Astrocyte of the hippocampus (primary cell): Measurements from ENCODE around the gene SERPINF2.
"Not testable (repeated sequence)": the region's sequence is repeated elsewhere in the genome, so short reads cannot be mapped to it uniquely, and the experiment has no call there.

Experiments used
- DNase-seq: peaks from one replicate; pipeline ENCODE4 v3.0.0; 2011; ENCODE audit warnings: low read depth, low spot score

The SERPINF2 gene

DNA sequence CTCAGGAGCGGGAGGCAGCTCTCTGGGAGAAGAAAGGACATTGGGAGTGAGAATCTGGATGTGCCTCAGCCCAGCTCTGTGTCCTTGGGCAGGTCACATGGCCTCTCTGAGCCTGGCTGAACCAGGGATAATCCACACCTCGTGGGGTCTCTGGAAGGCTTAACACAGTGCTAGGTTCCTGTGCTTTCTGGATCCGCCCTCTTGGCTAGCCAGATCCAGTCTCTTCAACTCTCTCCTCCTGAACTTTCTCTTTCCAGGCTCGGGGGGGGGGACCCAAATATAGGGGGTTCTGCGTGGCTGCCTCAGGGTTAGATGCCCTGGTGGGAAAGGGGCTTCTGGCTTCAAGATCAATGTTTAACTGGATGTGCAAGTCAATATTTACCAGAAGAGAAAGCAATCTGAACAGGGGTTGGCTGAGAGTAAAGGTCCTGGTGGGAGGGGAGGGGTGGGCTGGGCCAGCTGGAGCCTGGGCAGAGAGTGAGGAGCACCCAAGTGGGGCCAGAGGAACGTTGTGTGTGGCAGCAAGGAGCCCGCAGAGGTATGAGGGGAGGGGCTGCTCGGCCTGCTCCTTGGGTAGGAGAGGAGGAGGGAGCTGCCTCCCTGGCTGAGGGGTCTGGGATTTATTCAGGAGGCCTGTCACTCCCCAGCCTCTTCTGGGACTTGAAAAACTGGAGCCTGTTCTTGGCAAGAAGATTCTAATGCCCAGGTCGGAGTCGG, at the start of gene SERPINF2:
TSS of gene SERPINF2 (plus strand) at position 501 of the 717 bp plus-strand sequence. CDS start 2,125 bp downstream, outside the sequence.
- DNase-seq: no peak

DNA sequence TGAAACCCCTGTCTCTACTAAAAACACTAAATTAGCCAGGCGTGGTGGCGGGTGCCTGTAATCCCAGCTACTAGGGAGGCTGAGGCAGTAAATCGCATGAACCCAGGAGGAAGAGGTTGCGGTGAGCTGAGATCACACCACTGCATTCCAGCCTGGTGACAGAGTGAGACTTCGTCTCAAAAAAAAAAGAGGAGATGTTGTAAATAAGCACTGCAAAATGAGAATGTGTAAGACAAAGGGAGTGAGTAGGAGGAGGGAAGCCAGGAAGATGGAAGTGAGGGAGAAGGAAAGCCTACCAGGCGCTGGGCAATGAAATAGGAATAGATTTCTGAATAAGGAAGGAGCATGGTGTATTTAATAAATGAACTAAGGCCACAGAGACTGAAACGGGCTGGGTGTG, 49.3 kb upstream of the SERPINF2 start:
- no peak for DNase-seq

- no peak for DNase-seq
These were observed 47.3 kb upstream of the SERPINF2 start for GRCh38 chr17:1695365-1695764.

GRCh38 chr17:1697681-1698080, 45.0 kb upstream of the SERPINF2 start:
- no peak for DNase-seq

DNA sequence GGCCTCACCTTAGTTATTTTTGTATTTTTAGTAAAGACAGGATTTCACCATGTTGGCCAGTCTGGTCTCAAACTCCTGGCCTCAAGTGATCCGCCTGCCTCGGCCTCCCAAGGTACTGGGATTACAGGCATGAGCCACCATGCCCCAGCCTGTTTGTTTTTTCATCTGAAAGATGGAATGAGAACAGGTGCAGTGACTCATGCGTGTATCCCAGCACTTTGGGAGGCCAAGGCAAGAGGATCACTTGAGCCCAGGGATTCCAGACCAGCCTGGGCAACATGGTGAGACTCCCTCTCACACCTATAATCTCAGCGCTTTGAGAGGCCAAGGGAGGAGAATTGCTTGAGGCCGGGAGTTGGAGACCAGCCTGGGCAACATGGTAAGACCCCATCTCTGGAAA, 42.8 kb upstream of the SERPINF2 start:
- not testable (repeated sequence) for DNase-seq

DNA sequence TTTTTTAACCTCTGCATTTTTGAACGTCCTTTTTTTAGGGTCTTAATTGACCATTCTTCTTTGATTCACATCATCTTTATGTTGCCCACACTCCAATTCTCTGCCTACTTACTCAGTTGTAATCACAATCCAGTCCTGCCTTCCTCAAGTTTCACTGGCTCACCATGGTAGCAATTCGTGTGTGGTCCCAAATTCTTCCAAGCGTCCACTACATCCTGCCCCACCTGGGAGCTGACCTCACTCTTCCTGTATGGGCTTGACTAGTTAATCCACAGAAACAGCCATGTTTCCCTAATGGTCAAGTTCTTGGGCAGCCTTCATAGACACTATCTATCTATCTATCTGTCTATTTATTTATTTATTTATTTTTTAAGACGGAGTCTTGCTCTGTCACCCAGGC, 39.6 kb upstream of the SERPINF2 start:
- DNase-seq: no peak

DNA sequence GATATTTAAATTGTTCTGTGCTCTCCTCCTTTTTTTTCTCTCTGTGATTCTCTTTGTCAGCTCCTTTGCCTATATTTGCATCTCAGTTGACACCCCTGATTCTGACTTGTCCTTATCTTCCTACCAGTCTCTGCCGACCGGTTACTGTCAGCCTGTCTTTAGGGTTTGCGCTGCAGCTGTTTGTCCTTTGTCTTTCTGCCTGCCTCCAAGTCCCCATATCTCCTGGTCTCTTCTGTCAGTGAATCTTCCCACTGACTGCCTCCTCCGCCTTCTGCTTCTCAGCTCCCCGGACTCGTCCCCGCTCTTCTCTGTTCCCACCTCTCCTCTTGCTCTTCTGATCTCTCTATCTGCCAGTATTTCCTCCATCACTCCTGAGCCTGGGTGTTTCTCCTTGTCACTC, 37.7 kb upstream of the SERPINF2 start:
- no peak for DNase-seq

DNA sequence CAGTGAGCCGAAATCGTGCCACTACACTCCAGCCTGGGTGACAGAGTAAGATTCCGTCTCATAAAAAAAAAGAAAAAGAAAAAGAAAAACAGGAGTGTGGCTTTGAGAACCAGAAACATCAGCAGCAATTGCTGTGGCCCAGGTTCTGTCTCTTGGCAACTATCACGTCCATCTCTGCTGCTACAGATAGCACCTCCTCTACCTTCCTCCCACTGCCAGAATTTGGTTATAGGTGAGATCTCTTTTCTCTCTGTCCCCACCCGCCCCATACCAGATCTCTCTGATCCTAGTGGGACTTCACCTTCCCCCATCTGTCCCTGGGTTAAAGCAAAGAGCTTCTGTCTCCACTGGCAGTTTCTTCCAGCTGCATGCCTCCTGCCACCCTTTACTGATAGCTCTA, 35.6 kb upstream of the SERPINF2 start:
- DNase-seq: no peak

DNA sequence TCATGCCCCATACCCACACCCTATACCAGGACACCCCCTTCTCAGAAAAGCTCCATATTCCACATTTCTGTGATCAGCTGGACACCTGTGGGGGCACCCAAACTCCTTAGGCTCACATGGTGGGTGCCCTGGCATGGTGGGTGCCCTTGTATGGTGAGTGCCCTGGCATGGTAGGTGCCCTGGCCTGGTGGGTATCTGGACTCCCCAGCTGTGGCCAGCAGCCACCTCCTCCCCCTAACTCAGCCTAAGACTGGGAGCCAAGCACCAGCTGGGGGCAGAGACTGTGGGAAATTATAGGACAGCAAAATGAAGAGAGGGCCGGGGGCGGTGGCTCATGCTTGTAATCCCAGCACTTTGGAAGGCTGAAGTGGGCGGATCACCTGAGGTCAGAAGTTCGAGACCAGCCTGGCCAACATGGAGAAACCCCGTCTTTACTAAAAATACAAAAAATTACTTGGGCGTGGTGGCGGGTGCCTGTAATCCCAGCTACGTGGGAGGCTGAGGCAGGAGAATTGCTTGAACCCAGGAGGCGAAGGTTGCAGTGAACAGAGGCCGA, 33.8 kb upstream of the SERPINF2 start:
- DNase-seq: not testable (repeated sequence)

GRCh38 chr17:1709403-1709951, 33.2 kb upstream of the SERPINF2 start:
- no peak for DNase-seq

- peak; percentile 85 for DNase-seq
These were observed 32.5 kb upstream of the SERPINF2 start, which contains the start of gene TLCD2 for GRCh38 chr17:1709971-1710806. TLCD2 (minus strand) TSS chr17:1710377; CDS start chr17:1710242, 135 bp downstream.

DNA sequence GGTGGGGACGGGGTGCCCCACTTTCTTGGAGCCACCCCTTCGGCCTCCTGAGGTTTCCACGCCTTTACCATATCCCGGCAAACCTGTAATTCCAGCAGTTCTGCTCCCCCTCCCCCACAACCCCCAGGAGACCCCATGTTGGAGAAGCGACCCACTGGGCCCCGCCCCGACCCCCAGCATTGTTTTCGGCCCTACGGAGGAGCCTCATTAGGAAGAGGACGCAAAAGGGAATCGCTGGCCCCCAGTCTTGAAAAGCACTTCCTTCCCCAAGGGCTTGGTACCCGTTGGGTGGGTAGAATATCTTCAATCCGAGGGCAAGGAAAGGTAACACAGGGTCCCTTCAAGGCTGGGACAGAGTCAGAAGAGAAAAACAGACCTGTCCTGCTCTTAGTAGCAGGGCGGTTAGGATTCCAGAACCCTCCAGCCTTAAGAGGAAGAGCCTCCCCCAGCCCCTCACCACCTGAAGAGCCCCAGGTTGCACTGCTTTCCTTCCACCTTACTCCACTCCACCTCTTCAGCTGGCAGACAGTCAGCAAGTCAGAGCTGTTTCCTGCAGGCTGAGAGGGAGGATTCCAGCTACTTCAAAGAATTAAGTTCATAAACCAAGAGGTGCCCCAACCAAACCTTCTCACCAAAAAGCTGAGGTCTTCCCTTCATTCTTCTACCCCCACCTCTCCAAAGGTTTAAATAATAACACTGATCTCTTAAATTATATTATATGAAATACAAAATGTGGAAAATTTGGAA, 31.7 kb upstream of the SERPINF2 start:
- no peak for DNase-seq

- DNase-seq: no peak
These were observed 30.9 kb upstream of the SERPINF2 start for GRCh38 chr17:1711804-1712203.

DNA sequence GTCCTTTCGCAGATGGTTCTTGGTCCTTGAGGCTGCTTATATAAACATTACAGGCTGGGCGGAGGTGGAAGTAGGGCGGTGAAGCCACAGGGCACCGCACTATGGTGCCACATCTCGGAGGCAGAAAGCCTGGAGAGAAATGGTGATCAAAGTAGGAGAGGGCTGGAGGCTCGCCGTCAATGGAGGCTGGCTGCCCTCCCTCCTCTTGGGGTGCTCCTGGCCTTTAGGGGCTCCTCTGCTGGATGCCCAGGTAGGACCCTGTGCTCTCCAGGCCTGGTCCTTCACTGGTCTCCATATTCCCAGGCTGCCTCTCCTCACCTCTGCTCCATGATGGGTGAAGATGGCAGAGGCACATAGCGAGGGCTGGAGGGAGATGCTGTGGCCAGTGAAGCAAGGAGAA, 30.4 kb upstream of the SERPINF2 start:
- DNase-seq: no peak

DNA sequence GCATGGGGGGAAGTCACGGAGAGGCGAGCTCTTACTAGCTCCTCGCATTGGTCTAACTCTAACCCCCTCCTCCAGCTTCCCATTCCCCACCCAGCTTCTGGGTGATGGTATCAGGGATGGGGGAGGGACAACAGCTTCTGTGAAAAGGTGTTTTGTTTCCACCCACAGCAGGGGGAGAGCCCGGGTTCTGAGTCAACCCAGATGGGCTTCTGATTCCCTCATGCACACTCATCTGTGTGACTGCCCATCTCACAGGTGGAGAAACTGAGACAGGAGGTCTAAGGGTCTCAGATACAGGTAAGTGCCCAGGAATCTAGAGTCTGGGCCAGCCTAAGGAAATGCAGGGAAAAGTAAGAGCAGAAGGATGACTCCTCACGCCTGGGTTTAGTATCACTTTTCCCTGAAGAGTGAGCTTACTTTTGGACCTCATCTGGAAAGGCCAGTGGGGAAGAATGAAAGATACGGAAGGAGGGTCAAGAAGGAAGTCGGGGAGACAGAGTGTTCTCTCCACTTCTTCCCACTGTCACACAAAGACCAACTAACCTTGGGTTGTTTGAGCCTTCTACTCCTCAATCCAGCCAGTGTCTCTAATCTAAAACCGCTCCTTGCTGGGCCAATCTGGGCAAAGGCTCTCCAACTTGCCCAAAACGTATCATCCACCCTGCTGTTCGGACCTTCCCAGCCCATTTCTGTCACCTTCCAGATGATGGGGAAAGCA, 29.4 kb upstream of the SERPINF2 start:
- no peak for DNase-seq

- peak; percentile 66 for DNase-seq
These were observed 28.7 kb upstream of the SERPINF2 start for GRCh38 chr17:1713878-1714426.

DNA sequence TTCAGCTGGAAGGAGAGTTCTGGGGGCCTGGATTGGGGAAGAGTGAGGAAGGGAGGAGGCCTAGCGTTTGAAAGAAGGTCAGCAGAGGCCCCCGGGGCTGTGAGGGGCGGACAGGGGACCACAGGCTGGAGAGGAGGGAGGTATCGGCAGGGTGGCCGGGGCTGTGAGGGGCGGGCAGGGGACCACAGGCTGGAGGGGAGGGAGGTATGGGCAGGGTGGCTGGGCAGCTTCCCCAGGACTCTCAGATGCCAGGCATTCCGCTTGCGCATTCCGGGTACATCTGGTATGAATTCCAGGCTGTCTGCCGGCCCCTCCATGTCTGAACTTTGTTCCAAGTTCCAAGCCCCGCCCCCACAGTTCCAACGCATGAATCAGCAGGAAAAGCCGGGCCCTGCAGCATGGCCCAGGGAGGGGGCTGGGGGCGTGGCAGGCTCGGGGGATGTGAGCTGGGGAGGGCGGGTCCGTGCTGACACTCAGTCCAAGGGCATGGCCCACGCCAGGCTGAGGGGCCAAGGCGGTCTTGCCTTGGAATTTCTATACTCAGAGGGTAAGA, 28.2 kb upstream of the SERPINF2 start:
- DNase-seq: peak; percentile 99

DNA sequence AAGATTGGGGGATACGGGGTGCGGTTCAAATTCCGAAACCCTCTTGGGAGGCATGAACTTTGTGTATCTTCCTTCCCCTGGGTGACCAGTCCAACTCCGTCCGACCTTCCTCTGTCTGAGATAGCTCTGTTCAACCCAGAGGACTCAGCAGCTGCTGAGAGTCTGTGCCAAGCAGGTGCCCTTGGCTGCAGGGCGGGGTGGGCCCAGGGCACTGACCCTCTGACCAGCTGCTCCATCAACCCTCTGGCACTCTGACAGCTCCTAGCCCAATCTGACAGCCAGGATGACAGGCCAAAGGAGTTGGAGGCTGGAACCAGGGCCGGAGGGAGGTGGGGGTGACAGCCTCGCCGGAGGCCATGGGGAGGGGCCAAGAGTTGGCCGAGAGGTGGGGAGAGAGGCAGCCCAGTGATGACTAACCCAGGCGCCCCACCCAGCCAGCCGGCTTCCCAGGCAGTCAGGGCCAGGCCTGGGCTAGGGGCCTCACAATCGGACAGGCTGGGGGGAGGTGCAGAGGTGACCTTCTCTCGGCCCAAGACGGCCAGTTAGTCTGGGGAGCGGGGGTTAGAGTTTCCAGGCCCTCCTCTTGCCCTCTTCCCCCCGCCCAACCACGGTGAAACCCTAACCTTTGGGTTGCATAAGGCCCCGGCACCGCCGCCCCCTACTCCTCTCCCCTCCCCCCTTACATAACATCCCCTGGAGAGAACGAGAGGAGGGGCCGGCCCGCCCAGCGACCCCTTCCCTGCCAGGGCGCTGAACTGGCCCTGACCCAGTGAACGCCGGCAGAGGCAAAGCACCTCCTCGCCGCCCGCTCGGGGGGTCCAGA, 27.5 kb upstream of the SERPINF2 start:
- DNase-seq: peak; percentile 94

DNA sequence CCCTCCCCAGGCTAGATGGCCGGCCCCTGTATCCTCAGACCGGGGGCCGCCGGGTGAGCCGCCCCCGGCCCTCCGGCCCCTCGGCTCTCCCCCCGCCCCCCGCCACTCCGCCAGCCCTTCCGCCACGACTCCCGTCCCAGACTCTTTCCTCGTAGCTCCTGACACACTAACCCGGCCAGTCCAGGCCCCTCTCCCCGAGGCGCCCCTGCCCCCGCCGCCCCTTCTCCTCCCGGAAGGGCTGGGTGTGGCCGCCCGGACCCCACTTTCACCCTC, 26.9 kb upstream of the SERPINF2 start:
- no peak for DNase-seq
